AG04450 (cell line): Measurements from ENCODE around the gene KRTAP3-3. TPM values are rescaled to one million over a fixed set of nuclear protein-coding genes. Genes with fewer than 3 reads are reported as not detected.
"Not testable (repeated sequence)": the region's sequence is repeated elsewhere in the genome, so short reads cannot be mapped to it uniquely, and the experiment has no call there.

ENCODE experiments used
- CTCF ChIA-PET: fragments of 300-600, 350-600 bp; formaldehyde crosslinking; extraction: SDS; loops from one replicate; lab custom pipeline; 2022; ENCODE audit warnings: antibody characterized with exemption, inconsistent platforms; lab: Charles Lee
- POLR2A ChIA-PET: fragments of 350-600 bp; formaldehyde crosslinking; extraction: SDS; loops from one replicate; lab custom pipeline; 2021; ENCODE audit warnings: antibody characterized with exemption, inconsistent platforms; lab: Yijun Ruan, JAX
- DNase-seq: peaks from one replicate; pipeline ENCODE4 v3.0.0-alpha.2; 2011; ENCODE audit warnings: low read depth, low spot score
- H3K27ac ChIP-seq: one replicate; pipeline ENCODE4 v1.5.1; 2012; ENCODE audit warnings: low read depth, low read length, control low read depth
- H3K27me3 ChIP-seq: one replicate; pipeline ENCODE4 v1.6.0; 2012; ENCODE audit warnings: low read length; ENCODE audit not compliant: control insufficient read depth, insufficient read depth
- H3K4me3 ChIP-seq: 2 replicates; pipeline ENCODE4 v1.5.1; 2011; ENCODE audit warnings: mild to moderate bottlenecking, low read depth, low read length, control low read depth
- H3K9me3 ChIP-seq: 2 replicates; pipeline ENCODE4 v1.5.1; 2012; ENCODE audit warnings: low read length; ENCODE audit not compliant: control insufficient read depth, insufficient read depth
- polyA minus RNA-seq: library from RNA; depleted of rRNA, polyadenylated mRNA; stranded (reverse); fragments of >200 nt; gene quantifications from 2 replicates; pipeline ENCODE4 v1.2.3, GENCODE V29; 2011; rRNA and poly(A)+ RNA removed
- polyA plus RNA-seq: library from polyadenylated mRNA; depleted of rRNA; stranded (reverse); fragments of >200 nt; gene quantifications from 2 replicates; pipeline ENCODE4 v1.2.3, GENCODE V29; 2011; rRNA removed
- TF ChIP-seq, protein P1 (sequence below): IDR thresholded peaks from 2 replicates; pipeline ENCODE4 v1.5.1; 2011; ENCODE audit warnings: low read depth, low read length, control low read depth, inconsistent platforms

KRTAP3-3 gene
- polyA plus RNA-seq (not detected in 2 replicates), polyA minus RNA-seq (not detected in 2 replicates)

DNA sequence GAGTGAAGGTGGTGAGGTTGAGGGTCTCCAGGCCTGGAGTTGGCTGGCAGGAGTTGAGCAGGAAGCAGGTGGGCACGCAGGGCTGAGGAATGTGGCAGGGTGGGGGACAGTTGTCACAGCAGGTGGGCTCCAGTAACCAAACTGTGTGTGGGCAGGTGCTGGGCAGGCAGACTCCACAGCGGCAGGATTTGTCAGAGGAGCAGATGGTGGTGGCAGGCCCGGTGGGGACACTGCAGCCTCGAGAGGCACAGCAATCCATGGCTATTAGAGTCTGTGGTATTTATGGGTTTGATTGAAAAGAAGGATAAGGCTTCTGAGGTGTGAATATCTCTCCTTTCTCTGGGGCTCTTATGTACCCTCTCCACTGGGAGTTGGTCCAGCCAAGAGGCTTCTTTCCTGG is at the start of gene KRTAP3-3:
TSS of gene KRTAP3-3 (minus strand) at position 326 of the 400 bp plus-strand sequence. CDS start at position 259, 67 bp downstream.
- CTCF ChIA-PET, result no interaction called here
- no peak within 1 kb of the TSS for H3K4me3 ChIP-seq
- no peak for DNase-seq
- H3K27ac ChIP-seq, result no peak within 1 kb of the TSS
- TF ChIP-seq, protein P1, sequence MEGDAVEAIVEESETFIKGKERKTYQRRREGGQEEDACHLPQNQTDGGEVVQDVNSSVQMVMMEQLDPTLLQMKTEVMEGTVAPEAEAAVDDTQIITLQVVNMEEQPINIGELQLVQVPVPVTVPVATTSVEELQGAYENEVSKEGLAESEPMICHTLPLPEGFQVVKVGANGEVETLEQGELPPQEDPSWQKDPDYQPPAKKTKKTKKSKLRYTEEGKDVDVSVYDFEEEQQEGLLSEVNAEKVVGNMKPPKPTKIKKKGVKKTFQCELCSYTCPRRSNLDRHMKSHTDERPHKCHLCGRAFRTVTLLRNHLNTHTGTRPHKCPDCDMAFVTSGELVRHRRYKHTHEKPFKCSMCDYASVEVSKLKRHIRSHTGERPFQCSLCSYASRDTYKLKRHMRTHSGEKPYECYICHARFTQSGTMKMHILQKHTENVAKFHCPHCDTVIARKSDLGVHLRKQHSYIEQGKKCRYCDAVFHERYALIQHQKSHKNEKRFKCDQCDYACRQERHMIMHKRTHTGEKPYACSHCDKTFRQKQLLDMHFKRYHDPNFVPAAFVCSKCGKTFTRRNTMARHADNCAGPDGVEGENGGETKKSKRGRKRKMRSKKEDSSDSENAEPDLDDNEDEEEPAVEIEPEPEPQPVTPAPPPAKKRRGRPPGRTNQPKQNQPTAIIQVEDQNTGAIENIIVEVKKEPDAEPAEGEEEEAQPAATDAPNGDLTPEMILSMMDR, result no peak
- no peaks in the 10 kb centered on the region for H3K9me3 ChIP-seq
- POLR2A ChIA-PET, result no interaction called here
- no peaks in the 10 kb centered on the region for H3K27me3 ChIP-seq

DNA sequence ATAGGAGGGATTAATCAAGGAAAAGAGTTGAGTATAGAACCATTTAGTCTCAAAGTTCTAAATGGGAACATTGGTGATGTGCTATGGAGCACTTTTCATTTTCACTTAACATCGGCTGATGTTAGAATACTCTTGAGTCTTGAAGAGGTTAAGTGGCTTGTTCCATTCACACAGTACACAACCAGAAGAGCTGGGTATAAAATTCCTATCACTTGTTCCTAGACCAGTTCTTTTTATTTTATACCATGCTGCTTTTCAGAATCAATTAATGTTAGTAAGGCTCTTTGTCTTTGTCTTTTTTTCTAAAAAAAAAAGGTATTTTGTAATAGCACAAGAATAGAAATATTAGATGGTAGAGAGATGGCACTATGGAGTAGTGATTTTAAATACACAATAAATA is 49.0 kb upstream of the KRTAP3-3 start:
- Histone ChIP-seq H3K27ac (no peak overlapping the region), H3K9me3 (no peaks in the 10 kb centered on the region), H3K27me3 (no peaks in the 10 kb centered on the region), H3K4me3 (no peak overlapping the region)
- CTCF ChIA-PET, result no interaction called here
- POLR2A ChIA-PET, result no interaction called here
- TF ChIP-seq, protein P1, result no peak
- no peak for DNase-seq

GRCh38 chr17:41040783-41041571 is 47.0 kb upstream of the KRTAP3-3 start, which contains the start of gene KRTAP1-1:
KRTAP1-1 (minus strand) TSS chr17:41041450; CDS start chr17:41041397, 53 bp downstream.
- DNase-seq, H3K4me3 ChIP-seq, H3K27me3 ChIP-seq, H3K27ac ChIP-seq, H3K9me3 ChIP-seq, CTCF ChIA-PET: not testable (repeated sequence)
- POLR2A ChIA-PET, result interaction anchor here (0.6 kb wide), 1 partner anchor 84 kb away, joined by 4 read pairs; no protein-coding TSS in a partner anchor

DNA sequence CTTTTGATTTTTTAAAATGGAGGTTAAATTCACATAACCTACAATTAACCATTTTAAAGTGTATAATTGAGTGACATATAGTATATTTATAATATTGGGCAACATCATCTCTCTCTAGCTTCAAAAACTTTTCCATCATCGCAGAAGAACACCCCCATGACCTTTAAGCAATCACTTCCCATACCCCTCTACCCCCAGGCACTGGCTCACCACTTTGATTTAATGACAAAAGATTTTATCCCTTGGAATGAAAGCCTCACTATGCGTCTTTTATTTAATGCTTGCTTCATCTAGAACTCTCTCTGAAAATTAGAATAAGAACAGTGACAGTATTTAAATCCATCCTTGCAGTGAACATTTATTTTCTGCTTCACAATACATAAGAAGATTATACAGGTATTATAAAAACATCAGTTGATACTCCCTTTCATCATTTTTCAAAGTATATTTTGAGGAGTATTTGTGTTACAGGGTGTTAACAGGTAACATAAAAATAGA is 43.9 kb upstream of the KRTAP3-3 start:
- H3K27ac ChIP-seq, result no peak overlapping the region
- CTCF ChIA-PET, result no interaction called here
- no peak overlapping the region for H3K4me3 ChIP-seq
- H3K9me3 ChIP-seq, result no peaks in the 10 kb centered on the region
- POLR2A ChIA-PET, result no interaction called here
- TF ChIP-seq, protein P1, result no peak
- H3K27me3 ChIP-seq, result no peaks in the 10 kb centered on the region
- DNase-seq, result no peak

GRCh38 chr17:41034346-41034935 is 40.5 kb upstream of the KRTAP3-3 start, which contains the start of gene KRTAP1-3:
KRTAP1-3 (minus strand) TSS chr17:41034874; CDS start chr17:41034821, 53 bp downstream.
- H3K27ac ChIP-seq, H3K4me3 ChIP-seq, H3K9me3 ChIP-seq, H3K27me3 ChIP-seq, POLR2A ChIA-PET, CTCF ChIA-PET, DNase-seq: not testable (repeated sequence)
